Activated CD4-positive, alpha-beta T cell treated with anti-CD3 and anti-CD28 coated beads, Interleukin-2, amount 10 ng/mL, durations not matched to agents 7 days and 5 days (primary cell): ENCODE measurements around the gene LIPJ. TPM values are rescaled to one million over a fixed set of nuclear protein-coding genes. Genes with fewer than 3 reads are reported as not detected.

Source experiments
- CTCF ChIA-PET: fragments of 350-600 bp; sonication (Branson Sonifier 250); formaldehyde crosslinking; loops from one replicate; lab custom pipeline; 2021; ENCODE audit warnings: antibody characterized with exemption; lab: Charles Lee
- POLR2A ChIA-PET: fragments of 350-600 bp; sonication (Branson Sonifier 250); formaldehyde crosslinking; loops from one replicate; lab custom pipeline; 2021; ENCODE audit warnings: antibody characterized with exemption; lab: Charles Lee
- DNase-seq: peaks from one replicate; pipeline ENCODE4 v3.0.0-alpha.2; 2020
- H3K27ac Mint-ChIP-seq: one replicate; pipeline ENCODE4 v1.8.0; 2021; ENCODE audit warnings: mild to moderate bottlenecking, moderate library complexity, mixed read lengths
- H3K27me3 Mint-ChIP-seq: one replicate; pipeline ENCODE4 v1.8.0; 2021; ENCODE audit warnings: mixed read lengths
- H3K36me3 Mint-ChIP-seq: one replicate; pipeline ENCODE4 v1.8.0; 2021; ENCODE audit warnings: low read depth, mixed read lengths
- H3K4me1 Mint-ChIP-seq: one replicate; pipeline ENCODE4 v1.8.0; 2021; ENCODE audit warnings: mixed read lengths
- H3K4me3 Mint-ChIP-seq: one replicate; pipeline ENCODE4 v1.8.0; 2021; ENCODE audit warnings: mild to moderate bottlenecking, moderate library complexity, mixed read lengths
- H3K9me3 Mint-ChIP-seq: one replicate; pipeline ENCODE4 v1.8.0; 2021; ENCODE audit warnings: mixed read lengths
- total RNA-seq, 2 experiments: library from RNA; stranded (reverse); gene quantifications; one replicate each; pipeline ENCODE4 v1.2.3, GENCODE V29; 2021

LIPJ gene
- total RNA-seq, 2 experiments from 2014 or later, result not detected

- Mint-ChIP-seq H3K9me3 (no peaks in the 10 kb centered on the region), H3K27me3 (peaks cover 3% of the 10 kb centered on the region), H3K27ac (no peak overlapping the region), H3K4me1 (no peaks in the 10 kb centered on the region), H3K4me3 (no peak overlapping the region), H3K36me3 (no peaks in the 10 kb centered on the region)
- POLR2A ChIA-PET, result no interaction called here
- CTCF ChIA-PET, result no interaction called here
- DNase-seq, result no peak
Observed at GRCh38 chr10:88616250-88616977, 29.9 kb downstream of the LIPJ start.

GRCh38 chr10:88617772-88618300 lies 31.3 kb downstream of the LIPJ start:
- Mint-ChIP-seq H3K9me3 (no peaks in the 10 kb centered on the region), H3K4me3 (no peak overlapping the region), H3K4me1 (no peaks in the 10 kb centered on the region), H3K27me3 (peaks cover 3% of the 10 kb centered on the region), H3K36me3 (no peaks in the 10 kb centered on the region), H3K27ac (no peak overlapping the region)
- POLR2A ChIA-PET, result no interaction called here
- CTCF ChIA-PET, result interaction anchor here (0.5 kb wide), 1 partner anchor 181 kb away, joined by 3 read pairs; no protein-coding TSS in a partner anchor
- DNase-seq, result no peak

- Mint-ChIP-seq H3K36me3 (no peaks in the 10 kb centered on the region), H3K27me3 (peaks cover 3% of the 10 kb centered on the region), H3K4me3 (no peak overlapping the region), H3K4me1 (no peaks in the 10 kb centered on the region), H3K9me3 (no peaks in the 10 kb centered on the region), H3K27ac (no peak overlapping the region)
- ChIA-PET CTCF (no interaction called here), POLR2A (no interaction called here)
- DNase-seq, result no peak
Observed at GRCh38 chr10:88618496-88618895, 31.9 kb downstream of the LIPJ start.

GRCh38 chr10:88620441-88620840 lies 33.9 kb downstream of the LIPJ start:
- no peak overlapping the region for H3K27ac Mint-ChIP-seq
- no peaks in the 10 kb centered on the region for H3K4me1 Mint-ChIP-seq
- DNase-seq, result no peak
- H3K9me3 Mint-ChIP-seq, result no peaks in the 10 kb centered on the region
- H3K36me3 Mint-ChIP-seq, result no peaks in the 10 kb centered on the region
- ChIA-PET CTCF (no interaction called here), POLR2A (no interaction called here)
- H3K27me3 Mint-ChIP-seq, result peaks cover 3% of the 10 kb centered on the region
- no peak overlapping the region for H3K4me3 Mint-ChIP-seq

- Mint-ChIP-seq H3K4me1 (no peaks in the 10 kb centered on the region), H3K27ac (no peak overlapping the region), H3K4me3 (no peak overlapping the region), H3K27me3 (peaks cover 15% of the 10 kb centered on the region), H3K36me3 (no peaks in the 10 kb centered on the region), H3K9me3 (peaks cover 2% of the 10 kb centered on the region)
- ChIA-PET POLR2A (no interaction called here), CTCF (no interaction called here)
- DNase-seq, result no peak
Observed at GRCh38 chr10:88623835-88624234, 37.3 kb downstream of the LIPJ start.

- no peaks in the 10 kb centered on the region for H3K36me3 Mint-ChIP-seq
- no peaks in the 10 kb centered on the region for H3K4me1 Mint-ChIP-seq
- peaks cover 2% of the 10 kb centered on the region for H3K9me3 Mint-ChIP-seq
- no peak overlapping the region for H3K4me3 Mint-ChIP-seq
- H3K27ac Mint-ChIP-seq, result no peak overlapping the region
- ChIA-PET POLR2A (no interaction called here), CTCF (no interaction called here)
- DNase-seq, result no peak
- H3K27me3 Mint-ChIP-seq, result peaks cover 15% of the 10 kb centered on the region
Observed at GRCh38 chr10:88624840-88625239, 38.3 kb downstream of the LIPJ start.

GRCh38 chr10:88640186-88640585 lies 53.6 kb downstream of the LIPJ start:
- no peaks in the 10 kb centered on the region for H3K36me3 Mint-ChIP-seq
- no peak overlapping the region for H3K27ac Mint-ChIP-seq
- H3K4me1 Mint-ChIP-seq, result no peaks in the 10 kb centered on the region
- no peak overlapping the region for H3K4me3 Mint-ChIP-seq
- ChIA-PET CTCF (interaction anchor here (0.6 kb wide), 1 partner anchor 677 kb away, joined by 5 read pairs; no protein-coding TSS in a partner anchor), POLR2A (no interaction called here)
- H3K9me3 Mint-ChIP-seq, result no peaks in the 10 kb centered on the region
- no peak for DNase-seq
- H3K27me3 Mint-ChIP-seq, result peaks cover 25% of the 10 kb centered on the region

GRCh38 chr10:88642209-88642608 lies 55.6 kb downstream of the LIPJ start:
- Mint-ChIP-seq H3K4me3 (no peak overlapping the region), H3K4me1 (no peaks in the 10 kb centered on the region), H3K9me3 (no peaks in the 10 kb centered on the region), H3K27ac (no peak overlapping the region), H3K27me3 (peaks cover 16% of the 10 kb centered on the region), H3K36me3 (no peaks in the 10 kb centered on the region)
- POLR2A ChIA-PET, result no interaction called here
- no peak for DNase-seq
- CTCF ChIA-PET, result no interaction called here

GRCh38 chr10:88642963-88643362 lies 56.4 kb downstream of the LIPJ start:
- POLR2A ChIA-PET, result no interaction called here
- Mint-ChIP-seq H3K27ac (no peak overlapping the region), H3K9me3 (no peaks in the 10 kb centered on the region), H3K27me3 (peaks cover 16% of the 10 kb centered on the region), H3K4me1 (no peaks in the 10 kb centered on the region), H3K36me3 (no peaks in the 10 kb centered on the region), H3K4me3 (no peak overlapping the region)
- no peak for DNase-seq
- CTCF ChIA-PET, result no interaction called here

- Mint-ChIP-seq H3K9me3 (no peaks in the 10 kb centered on the region), H3K4me1 (no peaks in the 10 kb centered on the region), H3K27me3 (peaks cover 19% of the 10 kb centered on the region), H3K36me3 (no peaks in the 10 kb centered on the region), H3K4me3 (no peak overlapping the region), H3K27ac (no peak overlapping the region)
- CTCF ChIA-PET, result no interaction called here
- DNase-seq, result no peak
- POLR2A ChIA-PET, result no interaction called here
Observed at GRCh38 chr10:88647061-88647615, 60.6 kb downstream of the LIPJ start.

- Mint-ChIP-seq H3K9me3 (no peaks in the 10 kb centered on the region), H3K4me1 (no peaks in the 10 kb centered on the region), H3K27ac (no peak overlapping the region), H3K4me3 (no peak overlapping the region), H3K36me3 (no peaks in the 10 kb centered on the region), H3K27me3 (peaks cover 24% of the 10 kb centered on the region)
- ChIA-PET CTCF (interaction anchor here (1.8 kb wide), 1 partner anchor 9 kb away, joined by 6 read pairs; no protein-coding TSS in a partner anchor), POLR2A (no interaction called here)
- DNase-seq, result no peak
Observed at GRCh38 chr10:88651101-88651551, 64.6 kb downstream of the LIPJ start.

- ChIA-PET POLR2A (no interaction called here), CTCF (no interaction called here)
- H3K4me1 Mint-ChIP-seq, result no peaks in the 10 kb centered on the region
- no peak overlapping the region for H3K4me3 Mint-ChIP-seq
- no peak for DNase-seq
- no peaks in the 10 kb centered on the region for H3K9me3 Mint-ChIP-seq
- peaks cover 20% of the 10 kb centered on the region for H3K27me3 Mint-ChIP-seq
- no peak overlapping the region for H3K27ac Mint-ChIP-seq
- no peaks in the 10 kb centered on the region for H3K36me3 Mint-ChIP-seq
Observed at GRCh38 chr10:88652616-88653015, 66.1 kb downstream of the LIPJ start.
